Loucy (cell line): ENCODE data around the gene RWDD1.

Source experiments
- EZH2phosphoT487 ChIP-seq: fragments of 200-600 bp; IDR thresholded peaks from 2 replicates; pipeline ENCODE4 v1.6.1; 2018; ENCODE audit warnings: antibody characterized with exemption, mild to moderate bottlenecking, moderate library complexity, borderline replicate concordance
- TF ChIP-seq, protein P1 (sequence below): fragments of 200-600 bp; sonication (generic); conservative IDR thresholded peaks from 2 replicates; pipeline ENCODE4 v1.5.1; 2014; ENCODE audit warnings: mild to moderate bottlenecking, antibody characterized with exemption, low read length

DNA sequence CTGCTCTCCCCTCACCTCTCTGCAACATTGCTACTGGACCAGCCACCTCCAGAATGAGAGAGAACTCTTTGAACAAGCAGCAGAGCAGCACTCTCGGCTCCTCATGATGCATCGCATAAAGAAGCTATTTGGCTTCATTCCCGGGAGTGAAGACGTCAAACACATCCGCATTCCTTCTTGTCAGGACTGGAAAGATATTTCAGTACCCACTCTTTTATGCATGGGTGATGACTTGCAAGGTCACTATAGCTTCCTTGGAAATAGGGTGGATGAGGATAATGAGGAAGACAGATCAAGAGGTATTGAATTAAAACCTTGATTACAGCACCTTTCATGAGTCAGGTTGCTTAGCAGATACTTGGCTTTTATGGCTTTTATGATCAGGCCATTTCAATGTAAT lies 13.4 kb upstream of the RWDD1 start:
- TF ChIP-seq, protein P1, sequence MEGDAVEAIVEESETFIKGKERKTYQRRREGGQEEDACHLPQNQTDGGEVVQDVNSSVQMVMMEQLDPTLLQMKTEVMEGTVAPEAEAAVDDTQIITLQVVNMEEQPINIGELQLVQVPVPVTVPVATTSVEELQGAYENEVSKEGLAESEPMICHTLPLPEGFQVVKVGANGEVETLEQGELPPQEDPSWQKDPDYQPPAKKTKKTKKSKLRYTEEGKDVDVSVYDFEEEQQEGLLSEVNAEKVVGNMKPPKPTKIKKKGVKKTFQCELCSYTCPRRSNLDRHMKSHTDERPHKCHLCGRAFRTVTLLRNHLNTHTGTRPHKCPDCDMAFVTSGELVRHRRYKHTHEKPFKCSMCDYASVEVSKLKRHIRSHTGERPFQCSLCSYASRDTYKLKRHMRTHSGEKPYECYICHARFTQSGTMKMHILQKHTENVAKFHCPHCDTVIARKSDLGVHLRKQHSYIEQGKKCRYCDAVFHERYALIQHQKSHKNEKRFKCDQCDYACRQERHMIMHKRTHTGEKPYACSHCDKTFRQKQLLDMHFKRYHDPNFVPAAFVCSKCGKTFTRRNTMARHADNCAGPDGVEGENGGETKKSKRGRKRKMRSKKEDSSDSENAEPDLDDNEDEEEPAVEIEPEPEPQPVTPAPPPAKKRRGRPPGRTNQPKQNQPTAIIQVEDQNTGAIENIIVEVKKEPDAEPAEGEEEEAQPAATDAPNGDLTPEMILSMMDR, result no peak
- TF ChIP-seq EZH2phosphoT487, result no peak
